Glutamatergic neuron (in vitro differentiated cells): Measurements from ENCODE around the gene TUBB2B. TPM values are rescaled to one million over a fixed set of nuclear protein-coding genes. Genes with fewer than 3 reads are reported as not detected.
A peak's percentile ranks its signal among the peaks of the same experiment; 100 is the strongest.

Source experiments
- DNase-seq: peaks from one replicate; pipeline ENCODE4 v3.0.0; 2022
- H3K27ac Mint-ChIP-seq: one replicate; pipeline ENCODE4 v1.8.0; 2020; ENCODE audit warnings: mild to moderate bottlenecking, mixed read lengths, inconsistent platforms; ENCODE audit not compliant: unreplicated experiment
- H3K27me3 Mint-ChIP-seq: one replicate; pipeline ENCODE4 v1.8.0; 2020; ENCODE audit warnings: mild to moderate bottlenecking, moderate library complexity, mixed read lengths, inconsistent platforms; ENCODE audit not compliant: unreplicated experiment
- H3K36me3 Mint-ChIP-seq: one replicate; pipeline ENCODE4 v1.8.0; 2020; ENCODE audit warnings: mild to moderate bottlenecking, mixed read lengths, inconsistent platforms; ENCODE audit not compliant: unreplicated experiment
- H3K4me1 Mint-ChIP-seq: one replicate; pipeline ENCODE4 v1.8.0; 2020; ENCODE audit warnings: mild to moderate bottlenecking, low read depth, mixed read lengths, inconsistent platforms; ENCODE audit not compliant: unreplicated experiment
- H3K4me3 Mint-ChIP-seq: one replicate; pipeline ENCODE4 v1.8.0; 2020; ENCODE audit warnings: mild to moderate bottlenecking, mixed read lengths, inconsistent platforms; ENCODE audit not compliant: unreplicated experiment
- H3K9me3 Mint-ChIP-seq: one replicate; pipeline ENCODE4 v1.8.0; 2020; ENCODE audit warnings: mild to moderate bottlenecking, moderate library complexity, mixed read lengths, inconsistent platforms; ENCODE audit not compliant: unreplicated experiment
- CTCF ChIP-seq: fragments of 200-600 bp; sonication (generic); IDR thresholded peaks from one replicate; pipeline ENCODE4 v1.5.0; 2021; ENCODE audit not compliant: partially characterized antibody, unreplicated experiment
- total RNA-seq: library from RNA; stranded (reverse); fragmentation: NEBNext Ultra II Directional; extraction: Animal tissue kit (Norgen Biotek cat#: 25700); gene quantifications from one replicate; pipeline ENCODE4 v1.2.1, GENCODE V29; 2021; ENCODE audit not compliant: unreplicated experiment

TUBB2B gene
- total RNA-seq, 1 donor from 2014 or later = 1,777 TPM

GRCh38 chr6:3261921-3262320, 34.5 kb upstream of the TUBB2B start:
- no peak overlapping the region for H3K4me3 Mint-ChIP-seq
- peaks cover 8% of the 10 kb centered on the region for H3K27me3 Mint-ChIP-seq
- H3K4me1 Mint-ChIP-seq = peaks cover 26% of the 10 kb centered on the region
- DNase-seq = no peak
- no peak overlapping the region for H3K27ac Mint-ChIP-seq
- peaks cover 9% of the 10 kb centered on the region for H3K9me3 Mint-ChIP-seq
- no peaks in the 10 kb centered on the region for H3K36me3 Mint-ChIP-seq
- TF ChIP-seq CTCF = no peak

- Mint-ChIP-seq H3K27me3 (peaks cover 8% of the 10 kb centered on the region), H3K27ac (no peak overlapping the region), H3K4me1 (peaks cover 25% of the 10 kb centered on the region), H3K36me3 (no peaks in the 10 kb centered on the region), H3K4me3 (no peak overlapping the region), H3K9me3 (peaks cover 12% of the 10 kb centered on the region)
- no peak for DNase-seq
- no peak for TF ChIP-seq CTCF
Observed at GRCh38 chr6:3261518-3261820, 34.0 kb upstream of the TUBB2B start.

- peaks cover 20% of the 10 kb centered on the region for H3K4me1 Mint-ChIP-seq
- H3K27ac Mint-ChIP-seq = peak overlapping the region; percentile 60
- DNase-seq = no peak
- peaks cover 8% of the 10 kb centered on the region for H3K27me3 Mint-ChIP-seq
- H3K4me3 Mint-ChIP-seq = peak overlapping the region; percentile 77
- peaks cover 12% of the 10 kb centered on the region for H3K9me3 Mint-ChIP-seq
- H3K36me3 Mint-ChIP-seq = no peaks in the 10 kb centered on the region
- no peak for TF ChIP-seq CTCF
Observed at GRCh38 chr6:3260772-3261517, 33.5 kb upstream of the TUBB2B start.

GRCh38 chr6:3260296-3260695, 32.8 kb upstream of the TUBB2B start:
- no peak for DNase-seq
- Mint-ChIP-seq H3K9me3 (peaks cover 12% of the 10 kb centered on the region), H3K27me3 (peaks cover 8% of the 10 kb centered on the region), H3K4me3 (peak overlapping the region; percentile 77), H3K36me3 (peaks cover 5% of the 10 kb centered on the region), H3K4me1 (peaks cover 20% of the 10 kb centered on the region), H3K27ac (no peak overlapping the region)
- TF ChIP-seq CTCF = no peak

GRCh38 chr6:3259491-3259958, 32.1 kb upstream of the TUBB2B start:
- H3K9me3 Mint-ChIP-seq = peaks cover 17% of the 10 kb centered on the region
- peaks cover 10% of the 10 kb centered on the region for H3K36me3 Mint-ChIP-seq
- peak overlapping the region; percentile 94 for H3K27ac Mint-ChIP-seq
- peak overlapping the region; percentile 98 for H3K4me3 Mint-ChIP-seq
- peak; percentile 59 for DNase-seq
- peaks cover 13% of the 10 kb centered on the region for H3K4me1 Mint-ChIP-seq
- H3K27me3 Mint-ChIP-seq = peaks cover 8% of the 10 kb centered on the region
- TF ChIP-seq CTCF = no peak
